Ecto neural progenitor cell (in vitro differentiated cells): ENCODE measurements around the gene RALGAPA1.
"Not testable (repeated sequence)": the region's sequence is repeated elsewhere in the genome, so short reads cannot be mapped to it uniquely, and the experiment has no call there.

Experiments used
- DNase-seq: peaks from one replicate; pipeline ENCODE4 v3.0.0-alpha.2; 2018; ENCODE audit warnings: low spot score

RALGAPA1 gene

DNA sequence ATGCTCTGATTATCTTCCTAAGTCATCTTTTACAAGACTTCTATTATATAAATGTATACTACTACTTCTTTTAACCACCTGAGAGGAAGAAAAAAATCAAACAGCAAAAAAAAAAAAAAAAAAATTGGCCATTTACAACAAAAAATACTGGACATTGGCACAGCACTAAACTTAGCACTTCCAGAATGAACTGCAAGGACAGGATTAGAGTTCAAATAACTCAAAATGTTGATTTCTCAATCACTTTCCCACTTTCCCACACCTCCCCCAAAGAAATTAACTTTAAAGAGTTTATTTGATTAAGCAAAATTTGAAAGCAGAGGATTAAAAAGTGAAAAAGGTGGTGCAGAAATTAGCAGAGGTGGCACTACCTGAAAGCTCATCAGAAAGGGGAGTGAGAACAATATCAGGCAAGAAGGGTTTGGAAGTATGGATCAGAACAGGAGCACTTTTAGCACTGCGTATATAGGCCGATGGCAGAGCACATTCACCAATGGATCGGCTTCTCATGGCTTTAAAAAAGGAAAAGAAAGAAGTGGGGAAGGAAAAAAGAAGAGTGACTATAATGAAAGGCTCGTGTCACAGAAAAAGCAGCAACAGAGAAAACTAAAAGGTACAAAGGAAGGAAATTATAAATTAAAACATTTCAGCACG, 109.2 kb downstream of the RALGAPA1 start:
- no peak for DNase-seq

DNA sequence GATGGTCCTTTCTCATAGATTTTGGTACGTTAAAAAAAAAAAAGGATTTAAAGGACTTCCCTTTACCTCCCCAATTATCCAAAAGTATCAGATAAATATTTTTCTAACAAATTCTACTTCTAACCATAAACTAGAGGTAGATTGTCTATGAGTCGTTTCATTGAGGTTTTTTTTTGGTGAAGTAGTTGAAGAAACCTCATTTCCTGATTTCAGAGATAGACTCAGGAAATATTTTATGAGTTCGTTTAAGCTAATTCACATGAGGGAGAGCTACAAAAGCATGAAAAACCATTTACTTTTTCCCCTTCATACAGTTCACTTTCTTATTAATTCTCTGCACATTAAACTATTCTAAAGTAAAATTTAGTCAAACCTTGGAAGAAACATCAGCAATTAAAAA, 112.5 kb downstream of the RALGAPA1 start:
- DNase-seq, result no peak

DNA sequence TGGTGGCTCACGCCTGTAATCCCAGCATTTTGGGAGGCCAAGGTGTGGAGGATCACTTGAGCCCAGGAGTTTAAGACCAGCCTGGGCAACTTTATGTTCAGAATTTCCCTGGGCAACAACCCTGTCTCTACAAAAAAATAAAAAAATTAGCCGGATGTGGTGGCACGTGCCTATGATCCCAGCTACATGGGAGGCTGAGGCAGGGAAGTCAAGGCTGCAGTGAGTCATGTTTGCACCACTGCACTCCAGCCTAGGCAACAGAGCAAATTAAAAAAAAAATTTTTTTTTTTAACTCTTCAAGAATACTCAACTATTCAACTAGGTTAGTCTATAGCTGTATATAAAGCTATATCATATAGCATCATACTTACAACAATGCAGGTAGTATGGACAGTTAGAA, 113.0 kb downstream of the RALGAPA1 start:
- no peak for DNase-seq

DNA sequence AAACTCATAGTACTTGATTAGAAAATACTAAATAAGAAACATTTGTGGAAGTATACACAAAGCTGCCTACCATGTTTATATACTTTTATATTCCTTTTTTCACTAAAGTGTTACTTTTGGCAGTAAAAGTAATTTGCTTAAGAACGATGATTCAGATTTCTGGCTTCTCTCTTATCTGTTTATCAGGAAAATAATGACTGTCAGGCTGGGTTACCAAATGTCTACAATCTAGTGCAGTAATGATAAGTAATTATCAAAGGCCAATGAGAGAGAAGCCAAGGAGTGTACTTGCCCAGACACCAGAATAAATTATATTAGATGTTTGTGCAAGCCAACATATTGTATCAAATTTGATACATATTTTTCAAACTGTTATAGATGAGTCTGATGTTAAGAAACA, 113.4 kb downstream of the RALGAPA1 start:
- no peak for DNase-seq

DNA sequence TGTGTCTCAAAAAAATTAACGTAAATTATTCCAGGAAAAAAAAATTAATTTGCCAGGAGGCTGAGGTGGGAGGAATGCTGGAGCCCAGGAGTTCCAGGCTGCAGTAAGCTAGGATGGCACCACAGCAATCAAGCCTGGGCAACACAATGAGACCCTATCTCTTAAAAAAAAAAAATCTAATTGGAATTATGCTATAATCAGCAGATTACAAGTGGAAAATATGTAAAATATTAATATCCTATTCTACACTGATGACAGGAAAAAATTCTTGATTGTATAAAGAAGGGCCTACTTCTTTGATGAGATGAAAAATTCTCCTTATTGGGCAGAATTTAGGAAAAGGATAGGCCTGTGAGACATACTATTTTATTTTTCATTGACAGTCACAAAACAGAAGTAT, 114.0 kb downstream of the RALGAPA1 start:
- no peak for DNase-seq

DNA sequence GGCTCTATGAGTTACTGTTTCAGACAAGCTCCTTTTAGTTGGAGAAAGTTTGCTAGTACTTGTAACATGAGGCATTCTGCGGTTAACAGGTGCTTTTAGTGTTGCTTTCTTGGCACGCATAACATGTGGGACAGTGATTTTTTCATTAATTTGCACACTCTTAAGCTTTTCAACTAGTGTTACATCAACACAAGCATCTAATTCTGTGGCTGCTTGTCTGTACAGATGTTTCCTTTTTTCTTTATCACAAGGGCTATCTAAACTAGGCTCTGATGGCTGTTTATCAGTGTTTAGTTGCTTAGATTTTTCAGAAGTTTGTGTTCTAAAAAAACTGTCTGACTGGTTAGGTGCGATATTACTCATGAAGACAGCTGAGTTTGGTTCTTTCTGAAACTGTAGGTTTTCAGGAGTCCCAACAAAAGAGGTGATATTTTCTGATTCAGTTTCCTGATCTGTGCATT, 120.1 kb downstream of the RALGAPA1 start:
- DNase-seq, result no peak

DNA sequence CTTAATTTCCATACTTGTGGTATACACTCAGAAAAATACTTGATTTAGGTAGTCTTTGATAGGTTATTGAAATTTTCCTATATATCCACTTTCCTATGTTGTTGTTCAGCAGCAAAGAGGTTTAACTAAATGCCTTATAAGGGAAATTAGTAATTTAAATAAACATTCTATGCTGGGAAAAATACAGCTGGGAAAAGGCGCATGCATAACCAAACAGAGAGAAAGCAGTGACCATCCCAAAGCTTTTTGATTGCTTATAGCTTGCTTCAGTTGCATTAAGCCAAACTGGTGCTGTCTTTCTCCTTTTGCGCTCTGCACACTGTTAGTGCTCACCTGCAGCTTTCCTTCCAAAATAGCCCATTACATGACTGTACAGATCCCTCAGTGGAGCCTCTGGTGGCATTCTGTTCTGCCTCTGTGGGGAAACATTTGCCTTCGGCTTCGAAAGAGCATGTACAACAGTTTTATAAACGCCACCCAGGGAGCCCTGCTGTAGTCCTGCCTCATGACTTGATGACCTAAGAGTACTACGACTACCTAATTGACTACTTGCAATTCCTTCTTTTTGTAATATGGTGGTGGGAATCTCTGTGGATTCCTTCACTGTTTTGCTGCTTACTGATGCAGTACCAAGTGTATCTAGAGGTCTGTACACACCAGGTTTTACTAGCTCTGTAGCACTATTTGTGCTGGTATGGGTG, 120.8 kb downstream of the RALGAPA1 start:
- no peak for DNase-seq

DNA sequence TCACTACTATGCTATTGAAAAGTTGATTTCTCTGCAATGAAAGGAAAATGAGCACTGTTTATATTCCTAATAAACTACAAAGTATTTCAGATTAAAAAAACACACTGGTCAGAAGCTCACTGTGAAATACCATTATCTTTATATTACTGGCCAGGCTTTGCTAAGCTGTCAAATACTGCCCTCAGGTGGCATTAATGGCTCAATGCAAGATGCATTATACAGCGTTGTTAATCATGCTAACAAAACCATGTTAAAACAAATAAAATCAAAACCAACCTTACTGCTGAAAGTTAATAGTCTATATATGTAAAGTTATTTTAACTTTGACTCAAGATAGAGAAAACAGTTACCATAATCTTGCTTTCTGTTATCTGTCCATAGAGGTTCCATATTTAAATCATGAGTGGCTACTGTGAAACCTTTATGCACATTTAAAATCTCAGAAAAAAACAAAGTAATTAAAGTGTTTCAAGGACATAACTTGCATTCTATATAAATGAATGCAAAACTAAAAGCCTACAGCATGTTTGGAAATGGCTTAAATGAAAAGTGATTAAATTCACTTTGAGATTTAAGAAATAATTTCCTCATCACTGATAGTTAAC, 121.7 kb downstream of the RALGAPA1 start:
- no peak for DNase-seq

DNA sequence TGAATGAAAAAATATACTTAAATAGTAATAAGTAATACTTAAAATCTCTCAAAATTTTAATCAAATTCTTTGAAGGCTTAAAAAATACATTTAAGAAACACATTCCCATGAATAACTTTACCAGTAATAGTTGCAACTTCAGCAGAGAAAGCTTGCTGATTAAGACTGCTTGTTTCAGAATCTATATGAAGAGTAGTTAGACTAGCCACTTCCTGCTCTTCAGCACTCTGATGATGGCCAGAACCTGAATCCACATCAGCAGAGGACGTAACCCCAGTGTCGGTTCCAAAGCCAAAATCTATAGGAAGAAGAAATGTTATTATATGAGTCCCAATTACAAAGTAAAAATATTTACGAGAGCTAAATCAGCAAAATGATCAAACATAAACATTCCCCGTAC, 125.4 kb downstream of the RALGAPA1 start:
- DNase-seq, result not testable (repeated sequence)

DNA sequence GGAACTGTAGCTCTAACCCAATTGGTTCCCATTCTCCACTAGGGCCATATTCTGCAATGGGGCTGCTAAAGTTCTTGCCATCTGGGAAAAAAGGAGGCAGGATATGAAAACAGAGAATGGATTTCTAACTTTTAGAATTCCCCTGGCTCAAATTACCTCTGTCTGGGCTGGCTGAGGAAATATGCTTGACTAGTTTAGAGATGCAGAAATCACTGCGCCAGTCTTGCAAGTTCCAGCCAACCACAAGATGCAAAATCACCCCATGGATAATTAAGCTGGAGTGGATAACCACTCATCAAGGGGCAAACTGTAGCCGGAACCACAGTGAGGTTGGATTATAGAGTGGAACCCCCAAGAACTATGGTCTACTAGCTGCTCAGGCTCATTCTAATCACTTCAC, 126.3 kb downstream of the RALGAPA1 start:
- DNase-seq, result no peak

DNA sequence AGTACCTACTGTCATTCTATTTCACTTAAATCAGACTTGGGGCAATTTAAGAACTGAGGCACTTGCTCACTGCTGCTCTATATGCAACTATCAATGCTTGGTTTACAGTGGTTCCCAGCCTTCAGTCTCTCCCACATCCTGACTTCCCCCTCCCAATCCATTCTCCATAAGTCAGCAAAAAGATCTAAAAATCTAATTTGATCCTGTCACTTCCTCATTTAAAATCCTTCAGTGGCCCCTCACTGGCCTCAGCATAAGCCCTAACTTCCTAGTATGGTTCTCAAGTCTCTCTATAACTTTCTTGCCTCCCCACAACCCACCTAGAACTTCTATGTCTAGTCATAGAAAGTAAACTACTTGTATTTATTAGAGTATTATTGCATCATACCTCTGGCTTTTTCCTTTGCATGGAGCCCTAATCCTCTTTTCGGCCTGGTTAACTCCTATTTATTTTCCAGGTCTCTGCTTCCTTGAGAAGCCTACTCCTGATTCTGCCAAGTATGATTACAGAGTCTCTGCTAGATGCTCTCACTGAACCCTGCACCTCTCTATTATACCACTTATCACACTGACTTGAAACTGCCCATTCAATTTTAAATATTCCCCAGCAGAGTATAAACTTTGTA, 130.6 kb downstream of the RALGAPA1 start:
- DNase-seq, result no peak

DNA sequence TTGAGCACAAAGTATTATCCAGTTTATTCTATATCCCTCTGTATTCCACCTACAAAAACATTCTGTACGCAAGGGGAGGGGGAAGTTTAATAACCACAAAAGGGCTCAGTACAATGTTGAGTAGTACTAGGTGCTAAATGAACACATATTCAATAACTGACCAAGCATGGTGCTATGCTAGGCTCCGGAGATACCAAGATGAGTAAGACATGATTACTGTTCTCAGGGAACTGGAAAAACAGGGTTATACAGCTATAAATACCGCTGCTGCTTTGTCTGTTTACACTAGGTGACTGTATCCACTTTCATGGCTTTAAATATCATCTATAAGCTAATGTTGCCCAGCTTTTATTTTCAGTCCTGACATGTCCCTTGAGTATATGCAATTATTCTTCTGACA, 139.3 kb downstream of the RALGAPA1 start:
- no peak for DNase-seq

DNA sequence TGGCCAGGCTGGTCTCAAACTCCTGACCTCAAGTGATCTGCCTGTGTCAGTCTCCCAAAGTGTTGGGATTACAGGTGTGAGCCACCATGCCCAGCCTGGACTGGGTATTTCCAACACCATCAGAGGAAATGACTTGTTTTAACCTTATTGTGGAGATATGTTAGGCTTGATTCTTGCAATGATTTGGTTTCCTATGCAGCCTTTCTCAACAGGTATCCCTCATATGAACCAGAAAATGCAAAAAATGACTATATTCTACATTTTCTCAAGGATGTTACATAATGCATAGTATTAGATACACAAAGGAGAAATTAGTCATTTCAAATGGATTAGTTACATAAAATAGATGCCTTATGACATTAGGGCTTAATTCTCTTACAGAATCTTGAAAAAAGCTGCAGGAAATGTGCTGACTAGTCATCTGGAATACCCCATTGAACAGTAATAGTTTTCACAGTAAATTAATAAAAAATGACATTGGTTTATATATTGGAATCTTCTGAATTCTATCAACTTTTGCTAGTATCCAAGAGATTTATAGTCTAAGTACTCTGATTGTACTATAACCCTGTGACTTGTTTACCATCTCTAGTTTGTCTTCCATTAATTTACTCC, 142.6 kb downstream of the RALGAPA1 start:
- DNase-seq, result no peak

DNA sequence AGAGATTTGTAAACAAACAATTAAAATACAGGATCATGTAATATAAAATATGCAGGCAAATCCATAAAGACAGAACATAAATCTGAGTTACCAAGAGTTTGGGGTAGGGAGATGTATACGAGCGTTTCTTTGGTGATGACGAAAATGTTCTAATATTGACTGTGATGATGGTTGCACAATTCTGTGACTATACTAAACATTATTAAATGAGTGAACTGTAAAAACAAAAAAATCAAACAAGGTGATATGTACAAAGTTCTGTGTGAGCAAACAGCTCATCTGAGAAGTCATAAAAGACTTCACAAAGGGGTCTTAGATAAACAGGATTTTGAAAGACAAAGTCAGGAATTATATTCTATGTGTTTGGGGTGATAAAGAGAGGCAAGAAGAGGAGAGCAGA, 147.2 kb downstream of the RALGAPA1 start:
- no peak for DNase-seq

DNA sequence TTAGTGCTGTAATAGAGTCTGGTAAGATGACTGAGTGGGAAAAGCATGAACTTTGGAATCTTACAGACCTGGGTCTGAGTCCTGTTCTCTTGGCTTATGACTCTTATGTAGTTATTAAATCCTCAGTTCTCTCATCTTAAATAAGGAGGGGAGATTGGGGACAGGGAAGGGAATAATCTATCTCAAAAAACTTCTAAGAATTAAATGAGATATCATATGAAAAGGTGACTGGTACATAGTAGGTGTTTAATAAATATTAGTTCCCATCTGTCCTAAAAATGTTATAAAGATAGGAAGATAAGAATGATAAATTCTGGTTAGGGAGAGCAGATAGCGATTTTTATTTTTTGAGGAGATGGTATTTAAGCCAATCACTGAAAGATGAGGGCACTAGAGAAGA, 156.1 kb downstream of the RALGAPA1 start:
- no peak for DNase-seq

DNA sequence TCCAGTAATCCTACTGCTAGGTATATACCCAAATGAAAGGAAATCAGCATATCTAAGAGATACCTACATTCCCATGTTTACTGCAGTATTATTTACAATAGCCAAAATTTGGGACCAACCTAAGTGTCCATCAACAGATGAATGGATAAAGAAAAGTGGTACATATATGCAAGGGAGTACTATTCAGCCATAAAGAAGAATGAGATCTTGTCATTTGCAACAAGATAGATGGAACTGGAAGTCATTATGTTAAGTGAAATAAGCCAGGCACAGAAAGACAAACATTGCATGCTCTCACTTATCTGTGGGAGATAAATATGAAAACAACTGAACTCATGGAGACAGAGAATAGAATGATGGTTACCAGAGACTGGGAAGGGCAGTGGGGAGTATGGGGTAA, 165.6 kb downstream of the RALGAPA1 start:
- no peak for DNase-seq

DNA sequence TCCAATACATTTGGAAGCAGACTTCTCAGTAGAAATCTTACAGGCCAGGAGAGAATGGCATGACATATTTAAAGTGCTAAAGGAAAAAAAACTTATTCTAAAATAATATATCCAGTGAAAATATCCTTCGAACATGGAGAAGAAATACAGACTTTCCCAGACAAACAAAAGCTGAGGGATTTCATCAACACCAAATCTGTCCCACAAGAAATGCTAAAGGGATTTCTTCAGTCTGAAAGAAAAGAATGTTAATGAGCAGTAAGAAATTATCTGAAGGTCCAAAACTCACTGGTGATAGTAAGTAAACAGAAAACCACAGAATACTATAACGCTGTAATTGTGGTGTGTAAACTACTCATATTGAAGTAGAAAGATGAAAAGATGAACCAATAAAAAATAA, 171.2 kb downstream of the RALGAPA1 start:
- DNase-seq, result no peak

DNA sequence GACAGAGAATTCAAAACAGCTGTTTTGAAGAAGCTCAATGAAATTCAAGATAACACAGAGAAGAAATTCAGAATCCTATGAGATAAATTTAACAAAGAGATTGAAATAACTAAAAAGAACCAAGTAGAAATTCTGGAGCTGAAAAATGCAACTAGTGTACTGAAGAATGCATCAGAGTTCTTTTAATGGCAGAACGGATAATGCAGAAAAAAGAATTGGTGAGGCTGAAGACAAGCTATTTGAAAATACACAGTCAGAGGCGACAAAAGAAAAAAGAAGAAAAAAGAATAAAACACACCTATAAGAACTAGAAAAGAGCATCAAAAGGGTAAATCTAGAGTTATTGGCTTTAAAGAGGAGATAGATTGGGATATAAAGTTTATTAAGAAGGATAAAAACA, 171.8 kb downstream of the RALGAPA1 start:
- DNase-seq, result no peak

DNA sequence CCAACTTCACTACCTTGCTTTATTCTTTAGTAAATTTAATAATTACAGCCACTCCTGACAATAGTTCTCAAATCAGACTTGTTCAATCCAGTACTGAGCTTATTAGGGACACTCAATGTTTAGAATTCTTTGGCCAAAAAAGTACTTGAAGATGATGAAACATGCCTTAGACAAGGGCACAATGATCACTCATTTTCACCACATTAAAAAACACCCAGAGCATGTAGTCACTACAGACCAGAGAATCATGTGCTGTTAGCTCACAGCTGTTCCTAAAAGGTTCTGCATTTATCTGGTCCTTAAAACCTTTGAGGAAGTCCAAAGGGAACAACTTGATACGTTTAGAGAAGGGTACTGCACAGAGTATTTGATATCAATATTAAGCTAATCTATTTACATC, 176.4 kb downstream of the RALGAPA1 start:
- no peak for DNase-seq

DNA sequence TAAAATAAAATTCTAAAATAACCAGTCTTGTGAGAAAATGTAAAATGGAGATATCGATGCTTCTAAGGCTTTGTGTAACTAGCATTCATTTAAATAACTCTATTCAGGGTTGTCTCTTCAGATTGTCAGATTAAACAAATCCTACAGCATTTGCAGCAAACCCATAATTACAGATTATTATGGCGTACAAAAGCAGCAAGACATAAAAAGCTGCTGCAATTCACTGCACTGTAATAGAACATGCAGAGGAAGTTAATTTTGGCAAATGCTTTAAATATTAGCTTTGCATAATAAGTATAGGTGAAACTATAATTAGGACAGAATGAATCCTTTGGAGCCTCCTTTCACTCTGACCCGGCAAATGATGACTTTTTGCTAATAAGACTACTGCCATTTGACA, 176.8 kb downstream of the RALGAPA1 start:
- DNase-seq, result no peak

DNA sequence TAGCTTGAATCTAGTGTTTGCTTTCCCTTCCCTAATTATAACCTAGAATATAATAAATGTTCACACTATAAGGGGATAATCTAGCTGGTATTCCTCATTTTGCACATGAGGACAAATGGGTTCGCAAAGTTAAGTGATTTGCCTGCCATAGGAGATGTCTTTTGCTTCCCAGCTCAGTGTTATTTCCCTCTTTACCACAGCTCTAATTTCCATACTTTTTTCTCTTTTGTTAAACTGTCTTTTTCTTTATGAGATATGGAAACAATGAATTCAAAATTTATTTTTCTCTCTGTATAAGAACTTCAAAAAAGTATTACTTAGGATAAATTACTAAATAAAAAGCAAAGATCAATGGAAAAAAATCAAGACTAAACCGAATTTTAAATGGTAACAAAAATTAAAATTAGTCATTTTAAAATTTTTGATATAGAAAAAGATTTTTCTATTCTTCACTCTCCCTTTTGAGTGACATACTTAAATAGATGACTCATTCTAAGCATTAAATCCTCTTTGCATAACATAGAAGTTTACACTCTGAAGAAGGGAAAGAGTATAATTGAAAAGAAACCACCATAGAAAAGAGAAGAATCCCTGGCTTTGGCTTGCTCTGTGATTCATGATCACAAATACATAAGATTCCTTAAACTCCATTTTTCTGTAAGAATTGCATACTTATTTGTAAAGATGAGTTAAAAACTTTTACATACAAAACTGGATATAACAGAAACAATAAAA, 177.9 kb downstream of the RALGAPA1 start:
- DNase-seq, result no peak

DNA sequence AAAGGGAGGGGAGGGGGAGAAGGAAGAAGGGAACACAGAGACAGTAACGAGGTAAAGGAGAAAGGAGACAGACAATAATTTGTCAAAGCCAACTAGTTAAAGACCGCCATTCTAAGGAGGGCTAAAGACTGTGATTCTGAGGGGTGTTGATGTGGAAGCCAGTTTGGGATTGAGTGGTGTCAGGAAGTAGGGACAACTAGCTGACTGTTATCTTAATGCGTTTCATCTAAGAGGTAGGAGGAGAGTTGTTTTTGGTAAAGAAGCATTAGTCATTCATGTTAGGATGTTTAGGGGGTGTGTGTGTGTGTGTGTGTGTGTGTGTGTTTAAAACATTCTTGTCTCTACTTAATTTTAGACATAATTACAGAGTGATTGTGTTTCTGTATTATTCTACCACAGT, 180.1 kb downstream of the RALGAPA1 start:
- no peak for DNase-seq
